SK-N-SH (cell line): ENCODE measurements around the gene OTUD1.

Experiments
- CTCF ChIP-seq: fragments of 200-600 bp; sonication (generic); IDR thresholded peaks from 2 replicates; pipeline ENCODE4 v1.6.1; 2017; ENCODE audit warnings: antibody characterized with exemption, mild to moderate bottlenecking, moderate library complexity
- EP300 ChIP-seq, 2 experiments: IDR thresholded peaks; 2 replicates each; pipeline versions ENCODE4 v1.4.0 to v1.6.1; 2012; ENCODE audit warnings: borderline replicate concordance in 1 of 2, low read depth in 1 of 2, low read length in 1 of 2
- IRF3 ChIP-seq: fragments of 150-350 bp; IDR thresholded peaks from 2 replicates; pipeline ENCODE4 v1.6.1; 2016; ENCODE audit warnings: mild to moderate bottlenecking, low read depth, low read length
- MXI1 ChIP-seq: IDR thresholded peaks from 2 replicates; pipeline ENCODE4 v1.6.1; 2012; ENCODE audit warnings: mild to moderate bottlenecking, low read depth, low read length, improper control_type of control experiment
- NFIC ChIP-seq: IDR thresholded peaks from 2 replicates; pipeline ENCODE4 v1.4.0; 2012; ENCODE audit warnings: borderline replicate concordance
- NRF1 ChIP-seq: IDR thresholded peaks from 2 replicates; pipeline ENCODE4 v1.6.1; 2012; ENCODE audit warnings: low read depth, mild to moderate bottlenecking, low read length
- POLR2AphosphoS5 ChIP-seq: IDR thresholded peaks from 2 replicates; pipeline ENCODE4 v1.6.1; 2012; ENCODE audit warnings: low read depth, low read length
- RAD21 ChIP-seq: IDR thresholded peaks from 2 replicates; pipeline ENCODE4 v1.6.1; 2012; ENCODE audit warnings: mild to moderate bottlenecking, low read length
- RCOR1 ChIP-seq: fragments of 150-350 bp; IDR thresholded peaks from 2 replicates; pipeline ENCODE4 v1.6.1; 2017; ENCODE audit warnings: antibody characterized with exemption, low read length
- TAF1 ChIP-seq: IDR thresholded peaks from 2 replicates; pipeline ENCODE4 v1.6.1; 2012; ENCODE audit warnings: low read depth, mild to moderate bottlenecking, low read length, moderate library complexity, borderline replicate concordance
- TCF12 ChIP-seq: IDR thresholded peaks from 2 replicates; pipeline ENCODE4 v1.4.0; 2012
- USF2 ChIP-seq: fragments of 150-350 bp; IDR thresholded peaks from 2 replicates; pipeline ENCODE4 v1.6.1; 2017; ENCODE audit warnings: antibody characterized with exemption, low read length, low read depth, borderline replicate concordance
- YY1 ChIP-seq: IDR thresholded peaks from 2 replicates; pipeline ENCODE4 v1.4.0; 2012; ENCODE audit warnings: low read depth, mild to moderate bottlenecking

GRCh38 chr10:23442936-23443335, 4.1 kb downstream of the OTUD1 start:
- no peak for TF ChIP-seq POLR2AphosphoS5
- no peak for TF ChIP-seq YY1
- no peak for TF ChIP-seq NRF1
- TF ChIP-seq CTCF, result no peak
- TF ChIP-seq TAF1, result no peak
- TF ChIP-seq TCF12, result no peak
- no peak for TF ChIP-seq RAD21
- no peak for TF ChIP-seq MXI1
- TF ChIP-seq RCOR1, result no peak
- no peak for TF ChIP-seq EP300 (IDR thresholded peaks at IDR 0.05; ENCODE audit: borderline replicate concordance in 1 of 2, low read depth in 1 of 2, low read length in 1 of 2)
- no peak for TF ChIP-seq IRF3
- no peak for TF ChIP-seq USF2
- TF ChIP-seq NFIC, result no peak
